HL-60 (cell line): ENCODE results near the gene NDUFS7.

Source experiments
- GABPA ChIP-seq: IDR thresholded peaks from 2 replicates; pipeline ENCODE4 v1.6.1; 2012; ENCODE audit warnings: low read depth
- TF ChIP-seq, protein P1 (sequence below): IDR thresholded peaks from one replicate; pipeline ENCODE4 v1.5.1; 2011; ENCODE audit warnings: low read length, control low read depth, inconsistent platforms; ENCODE audit not compliant: insufficient read depth
- TF ChIP-seq, protein P2 (sequence below): IDR thresholded peaks from 2 replicates; pipeline ENCODE4 v1.6.1; 2012; ENCODE audit warnings: low read depth; ENCODE audit not compliant: insufficient replicate concordance

DNA sequence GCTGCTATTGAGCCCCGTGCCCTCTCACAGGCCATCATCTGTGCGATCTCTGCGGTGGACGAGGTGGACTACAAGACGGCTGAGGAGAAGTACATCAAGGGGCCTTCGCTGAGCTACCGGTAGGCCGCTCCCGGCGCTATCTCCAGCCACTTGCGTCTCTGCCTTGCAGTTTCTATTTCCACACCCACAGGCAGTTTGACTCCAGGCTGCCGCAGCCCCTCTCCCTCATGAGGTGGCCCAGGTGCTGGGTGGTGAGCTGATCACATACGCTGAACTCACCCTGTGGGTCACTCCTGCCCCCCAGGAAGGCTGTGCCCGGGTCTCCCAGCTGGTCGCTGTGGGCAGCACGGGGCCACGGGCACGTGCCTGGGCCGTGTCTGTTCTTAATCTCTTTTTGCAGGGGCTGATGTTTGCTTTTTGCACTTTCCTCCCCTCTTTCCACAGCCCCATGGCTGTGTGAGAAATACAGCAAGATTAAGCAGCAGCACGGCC lies 10.6 kb upstream of the NDUFS7 start:
- TF ChIP-seq, protein P1, sequence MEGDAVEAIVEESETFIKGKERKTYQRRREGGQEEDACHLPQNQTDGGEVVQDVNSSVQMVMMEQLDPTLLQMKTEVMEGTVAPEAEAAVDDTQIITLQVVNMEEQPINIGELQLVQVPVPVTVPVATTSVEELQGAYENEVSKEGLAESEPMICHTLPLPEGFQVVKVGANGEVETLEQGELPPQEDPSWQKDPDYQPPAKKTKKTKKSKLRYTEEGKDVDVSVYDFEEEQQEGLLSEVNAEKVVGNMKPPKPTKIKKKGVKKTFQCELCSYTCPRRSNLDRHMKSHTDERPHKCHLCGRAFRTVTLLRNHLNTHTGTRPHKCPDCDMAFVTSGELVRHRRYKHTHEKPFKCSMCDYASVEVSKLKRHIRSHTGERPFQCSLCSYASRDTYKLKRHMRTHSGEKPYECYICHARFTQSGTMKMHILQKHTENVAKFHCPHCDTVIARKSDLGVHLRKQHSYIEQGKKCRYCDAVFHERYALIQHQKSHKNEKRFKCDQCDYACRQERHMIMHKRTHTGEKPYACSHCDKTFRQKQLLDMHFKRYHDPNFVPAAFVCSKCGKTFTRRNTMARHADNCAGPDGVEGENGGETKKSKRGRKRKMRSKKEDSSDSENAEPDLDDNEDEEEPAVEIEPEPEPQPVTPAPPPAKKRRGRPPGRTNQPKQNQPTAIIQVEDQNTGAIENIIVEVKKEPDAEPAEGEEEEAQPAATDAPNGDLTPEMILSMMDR, result no peak
- no peak for TF ChIP-seq GABPA
- TF ChIP-seq, protein P2, sequence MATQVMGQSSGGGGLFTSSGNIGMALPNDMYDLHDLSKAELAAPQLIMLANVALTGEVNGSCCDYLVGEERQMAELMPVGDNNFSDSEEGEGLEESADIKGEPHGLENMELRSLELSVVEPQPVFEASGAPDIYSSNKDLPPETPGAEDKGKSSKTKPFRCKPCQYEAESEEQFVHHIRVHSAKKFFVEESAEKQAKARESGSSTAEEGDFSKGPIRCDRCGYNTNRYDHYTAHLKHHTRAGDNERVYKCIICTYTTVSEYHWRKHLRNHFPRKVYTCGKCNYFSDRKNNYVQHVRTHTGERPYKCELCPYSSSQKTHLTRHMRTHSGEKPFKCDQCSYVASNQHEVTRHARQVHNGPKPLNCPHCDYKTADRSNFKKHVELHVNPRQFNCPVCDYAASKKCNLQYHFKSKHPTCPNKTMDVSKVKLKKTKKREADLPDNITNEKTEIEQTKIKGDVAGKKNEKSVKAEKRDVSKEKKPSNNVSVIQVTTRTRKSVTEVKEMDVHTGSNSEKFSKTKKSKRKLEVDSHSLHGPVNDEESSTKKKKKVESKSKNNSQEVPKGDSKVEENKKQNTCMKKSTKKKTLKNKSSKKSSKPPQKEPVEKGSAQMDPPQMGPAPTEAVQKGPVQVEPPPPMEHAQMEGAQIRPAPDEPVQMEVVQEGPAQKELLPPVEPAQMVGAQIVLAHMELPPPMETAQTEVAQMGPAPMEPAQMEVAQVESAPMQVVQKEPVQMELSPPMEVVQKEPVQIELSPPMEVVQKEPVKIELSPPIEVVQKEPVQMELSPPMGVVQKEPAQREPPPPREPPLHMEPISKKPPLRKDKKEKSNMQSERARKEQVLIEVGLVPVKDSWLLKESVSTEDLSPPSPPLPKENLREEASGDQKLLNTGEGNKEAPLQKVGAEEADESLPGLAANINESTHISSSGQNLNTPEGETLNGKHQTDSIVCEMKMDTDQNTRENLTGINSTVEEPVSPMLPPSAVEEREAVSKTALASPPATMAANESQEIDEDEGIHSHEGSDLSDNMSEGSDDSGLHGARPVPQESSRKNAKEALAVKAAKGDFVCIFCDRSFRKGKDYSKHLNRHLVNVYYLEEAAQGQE, result no peak
